LoVo (cell line): Measurements from ENCODE around the gene RNF13.

Experiments used
- DNase-seq: peaks from one replicate; pipeline ENCODE4 v3.0.0-alpha.2; 2016; ENCODE audit warnings: low spot score

Gene RNF13

DNA sequence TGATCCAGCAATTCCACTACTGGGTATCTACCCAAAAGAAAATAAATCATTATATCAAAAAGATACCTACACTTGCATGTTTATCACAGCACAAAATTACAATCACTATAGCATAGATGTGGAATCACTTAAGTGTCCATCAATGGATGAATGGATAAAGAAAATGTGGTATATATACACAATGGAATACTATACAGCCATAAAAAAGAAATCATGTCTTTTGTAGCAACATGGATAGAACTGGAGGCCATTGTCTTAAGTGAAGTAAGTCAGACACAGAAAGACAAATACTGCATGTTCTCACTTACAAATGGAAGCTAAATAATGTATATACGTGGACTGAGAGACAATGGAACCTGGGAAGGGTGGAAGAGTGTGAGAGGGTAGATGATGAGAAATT is 185.9 kb downstream of the RNF13 start:
- DNase-seq, result no peak

DNA sequence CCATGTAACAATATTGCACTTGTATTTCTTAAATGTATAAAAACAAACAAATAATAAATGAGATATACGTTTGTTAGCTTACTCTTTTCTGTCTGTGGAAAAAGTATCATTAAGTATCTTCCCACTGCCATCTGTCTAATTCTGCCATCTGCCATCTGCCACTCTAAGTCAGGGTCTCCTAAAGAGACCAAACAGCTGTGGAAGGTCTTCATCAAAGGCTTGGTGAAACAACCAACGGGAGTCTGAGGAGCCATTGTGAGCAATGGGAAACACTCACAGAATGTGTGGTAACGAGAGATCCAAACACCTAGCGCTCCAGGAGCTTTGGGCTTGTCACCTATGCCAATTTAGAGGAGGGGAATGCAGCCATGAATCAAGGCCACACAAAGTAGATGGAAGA is 186.4 kb downstream of the RNF13 start:
- no peak for DNase-seq

DNA sequence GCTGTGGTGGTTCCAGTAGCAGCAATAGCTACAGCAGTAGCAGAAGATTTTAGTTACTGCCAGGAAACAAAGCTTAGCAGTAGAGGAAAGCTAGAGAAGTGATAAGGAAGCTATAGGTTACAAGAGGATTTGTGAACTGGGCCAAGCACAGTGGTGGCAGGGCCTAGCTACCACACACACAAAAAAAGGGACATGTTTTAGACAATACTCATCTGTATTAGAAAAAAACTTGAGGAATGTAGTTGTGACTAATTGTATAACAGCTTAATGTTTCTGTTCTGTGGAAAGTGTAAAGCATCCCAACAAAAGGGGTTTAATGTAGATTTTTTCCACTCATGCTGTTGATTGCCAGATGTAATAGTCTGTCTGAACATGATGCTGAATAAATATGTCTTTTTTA is 187.6 kb downstream of the RNF13 start:
- DNase-seq, result no peak

DNA sequence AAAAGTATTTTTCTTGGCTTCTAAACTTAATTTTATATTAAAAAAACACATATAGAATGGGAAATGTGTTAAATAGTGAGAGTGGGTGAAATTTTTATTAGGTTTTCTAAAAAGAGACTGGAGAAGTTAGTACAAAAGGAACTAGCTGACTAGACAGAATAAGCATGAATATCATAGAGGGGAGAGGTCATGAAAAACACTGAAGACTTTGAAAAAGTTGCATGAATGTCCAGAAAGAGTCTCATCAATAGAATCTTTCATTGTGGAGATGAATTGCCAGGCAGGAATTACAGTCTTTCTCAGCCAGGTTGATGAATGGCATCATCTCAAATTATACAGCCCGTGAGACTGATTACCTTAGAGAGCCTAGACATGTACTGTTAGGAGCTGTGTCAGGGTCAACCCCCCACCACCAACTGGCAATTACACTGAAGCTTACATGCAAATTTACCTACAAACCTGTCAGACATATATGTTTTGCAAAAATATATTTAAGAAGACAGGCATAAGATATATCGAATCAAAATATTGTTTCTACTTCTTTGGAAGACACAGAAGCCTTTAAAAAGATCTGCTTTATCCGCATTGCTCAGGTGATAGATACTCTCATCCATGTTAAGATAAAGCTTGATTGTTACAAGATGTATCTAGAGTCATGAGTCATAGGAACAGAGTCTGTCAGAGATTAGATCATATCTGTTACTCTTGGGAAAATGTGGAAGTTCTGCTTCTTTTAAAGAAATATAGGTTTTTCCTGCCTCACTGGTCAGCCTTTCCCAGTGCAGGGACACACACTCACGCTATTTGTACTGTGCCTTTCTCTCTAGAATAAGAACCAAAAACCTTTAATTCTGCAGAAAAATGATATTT is 192.5 kb downstream of the RNF13 start:
- no peak for DNase-seq

DNA sequence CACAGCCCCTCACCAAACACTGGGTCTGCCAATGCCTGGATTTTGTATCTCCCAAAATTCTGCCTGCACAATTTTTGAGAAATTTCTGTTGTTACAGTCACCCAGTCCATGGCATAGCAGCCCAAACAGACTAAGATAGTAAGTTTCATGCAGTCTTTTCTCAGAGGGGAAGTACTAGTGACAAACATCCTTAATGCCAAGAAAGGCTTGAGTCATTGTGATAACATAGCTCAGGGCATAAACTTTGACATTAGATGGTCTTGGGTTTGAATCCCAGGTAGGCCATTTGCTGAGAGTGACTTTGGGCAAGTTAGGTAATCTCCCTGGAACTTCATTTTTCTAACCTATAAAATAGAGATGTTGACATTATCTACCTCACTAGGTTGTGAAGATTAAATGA is 193.8 kb downstream of the RNF13 start:
- DNase-seq, result no peak
